ENCODE results near the gene TLR10.
A peak's percentile ranks its signal among the peaks of the same experiment; 100 is the strongest.
"Not testable (repeated sequence)": the region's sequence is repeated elsewhere in the genome, so short reads cannot be mapped to it uniquely, and the experiment has no call there.

TLR10 gene

DNA sequence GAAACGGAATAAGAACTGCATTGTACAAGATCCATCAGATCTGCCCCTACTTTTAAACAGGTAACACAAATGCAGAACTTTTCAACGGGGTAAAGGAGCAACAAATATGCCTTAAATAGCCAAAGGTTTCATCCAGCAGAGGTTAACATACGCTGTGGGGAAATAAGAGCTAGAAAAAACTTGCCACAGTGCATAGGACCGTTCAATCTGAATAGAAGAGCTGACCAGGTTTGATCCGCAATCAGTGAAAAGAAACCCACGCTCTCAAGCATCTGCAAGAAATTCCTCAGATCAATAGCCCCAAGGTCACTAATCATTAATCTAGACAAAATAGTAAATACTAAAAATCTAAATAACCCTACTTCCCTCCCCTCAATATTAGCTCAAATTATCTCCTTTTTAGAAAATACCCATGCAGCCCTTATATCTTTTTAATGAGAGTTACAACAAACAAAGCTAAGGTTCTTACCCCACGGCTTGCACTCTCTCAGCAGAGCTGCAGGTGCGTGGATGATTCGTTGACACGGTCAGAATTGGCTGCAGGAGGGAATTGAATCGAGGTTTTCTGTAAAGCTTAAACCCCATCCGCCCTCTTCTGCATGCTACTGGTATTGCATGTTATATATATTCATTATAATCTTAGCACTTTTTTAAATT, at the start of gene TLR10:
Gene TLR10, minus strand, starts transcription at position 539 of the 657 bp plus-strand sequence. CDS start 7,400 bp downstream, outside the sequence.
- DNase-seq, result peak; percentile 52

GRCh38 chr4:38832206-38832605, 49.4 kb upstream of the TLR10 start:
- DNase-seq, result no peak

DNA sequence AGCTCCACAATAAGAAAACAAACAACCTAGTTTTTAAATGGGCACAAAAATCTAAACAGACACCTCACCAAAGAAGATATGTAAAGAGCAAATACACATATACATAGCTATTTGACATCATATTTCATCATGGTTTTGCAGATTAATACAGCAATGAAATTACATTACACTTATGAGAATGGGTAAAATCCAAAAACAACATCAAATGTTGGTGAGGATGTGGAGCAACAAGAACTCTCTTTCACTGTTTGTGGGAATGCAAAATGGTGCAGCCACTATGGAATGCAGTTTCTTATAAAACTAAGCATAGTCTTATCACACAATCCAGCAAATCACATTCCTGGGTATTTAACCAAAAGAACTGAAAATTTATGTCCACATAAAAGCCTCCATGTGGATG, 48.9 kb upstream of the TLR10 start:
- no peak for DNase-seq

GRCh38 chr4:38829237-38829636, 46.4 kb upstream of the TLR10 start:
- DNase-seq, result no peak

- no peak for DNase-seq
Observed at GRCh38 chr4:38823766-38824165, 41.0 kb upstream of the TLR10 start.

DNA sequence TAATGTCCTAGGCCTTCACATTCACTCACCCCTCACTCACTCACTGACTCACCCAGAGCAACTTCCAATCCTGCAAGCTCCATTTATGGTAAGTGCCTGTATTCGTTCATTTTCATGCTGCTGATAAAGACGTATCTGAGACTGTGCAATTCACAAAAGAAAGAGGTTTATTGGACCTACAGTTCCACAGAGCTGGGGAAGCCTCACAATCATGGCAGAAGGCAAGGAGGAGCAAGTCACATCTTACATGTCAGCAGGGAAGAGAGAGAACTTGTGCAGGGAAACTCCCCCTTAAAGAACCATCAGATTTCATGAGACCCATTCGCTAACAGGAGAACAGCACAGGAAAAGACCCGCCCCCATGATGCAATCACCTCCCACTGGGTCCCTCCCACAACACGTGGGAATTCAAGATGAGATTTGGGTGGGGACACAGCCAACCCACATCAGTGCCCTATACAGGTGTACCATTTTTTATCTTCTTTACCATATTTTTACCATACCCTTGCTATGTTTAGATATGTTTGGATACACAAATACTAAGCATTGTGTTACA, 40.0 kb upstream of the TLR10 start:
- no peak for DNase-seq

DNA sequence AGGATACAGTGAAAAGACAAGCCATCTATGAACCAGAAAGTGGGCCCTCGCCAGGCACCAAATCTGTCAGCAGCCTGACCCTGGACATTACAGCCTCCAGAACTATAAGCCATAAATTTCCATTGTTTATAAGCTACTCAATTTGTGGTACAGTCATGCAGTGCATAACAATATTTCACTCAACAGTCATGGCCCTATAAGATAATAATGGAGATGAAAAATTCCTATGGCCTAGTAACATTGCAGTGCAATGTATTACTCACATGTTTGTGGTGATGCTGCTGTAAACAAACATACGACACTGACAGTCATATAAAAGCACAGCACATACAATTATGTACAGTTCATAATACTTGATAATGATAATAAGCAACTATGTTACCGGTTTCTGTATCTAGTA, 38.9 kb upstream of the TLR10 start:
- DNase-seq, result no peak

DNA sequence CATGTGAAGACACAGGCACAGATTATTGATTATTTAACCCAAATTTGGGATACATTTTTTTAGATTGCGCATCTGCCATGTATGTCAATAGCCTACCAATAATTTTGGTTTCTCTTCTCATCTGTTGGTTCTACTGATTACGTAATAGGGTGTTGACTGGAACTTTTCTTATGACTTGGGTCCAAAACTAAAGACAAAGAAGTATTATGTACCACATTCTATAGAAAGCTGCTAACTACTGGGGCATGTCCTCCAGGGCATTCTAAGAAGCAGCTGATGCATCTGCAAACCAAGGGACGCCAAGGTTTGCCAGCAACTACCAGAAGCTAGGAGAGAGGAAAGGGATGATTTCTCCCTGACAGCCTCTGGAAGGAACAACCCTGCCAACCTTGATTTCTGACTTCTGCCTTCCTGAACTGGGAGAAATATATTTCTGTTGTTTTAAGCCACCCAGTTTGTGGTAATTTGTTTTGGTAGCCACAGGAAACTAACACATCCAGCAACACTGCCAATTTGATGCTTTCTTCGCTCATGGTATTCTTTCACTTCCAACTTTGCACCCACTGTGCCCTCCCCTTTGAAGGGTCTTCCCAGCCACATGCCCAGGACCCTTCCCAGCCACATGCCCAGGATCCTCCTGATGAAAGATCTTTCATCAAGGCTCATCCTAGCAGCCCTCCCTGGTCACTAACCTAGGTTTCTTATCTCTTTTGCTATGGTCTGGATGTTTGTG, 37.7 kb upstream of the TLR10 start:
- no peak for DNase-seq

- no peak for DNase-seq
Observed at GRCh38 chr4:38819569-38819968, 36.8 kb upstream of the TLR10 start.

DNA sequence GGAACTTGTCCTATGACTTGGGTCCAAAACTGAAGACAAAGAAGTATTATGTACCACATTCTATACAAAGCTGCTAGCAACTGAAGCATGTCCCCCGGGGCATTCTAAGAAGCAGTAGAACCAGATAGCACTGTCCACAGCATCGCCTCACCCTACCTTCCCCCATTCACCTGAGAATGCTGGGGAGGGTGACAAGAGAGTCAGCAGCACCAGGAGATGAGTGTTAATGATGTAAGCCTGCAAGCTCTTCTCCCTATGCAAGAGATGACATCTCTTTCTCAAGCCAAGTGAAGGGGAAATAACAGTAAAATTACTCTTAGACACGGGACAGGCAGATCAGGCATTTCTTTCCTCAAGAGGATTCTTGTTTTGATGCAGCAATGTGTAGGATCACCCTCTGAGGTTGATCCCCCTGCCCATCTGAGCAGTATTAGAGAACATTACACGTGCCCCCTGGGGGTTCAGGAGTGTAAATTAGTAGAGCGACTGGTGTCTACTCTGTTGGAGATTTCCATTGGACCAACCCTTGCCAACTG, 35.7 kb upstream of the TLR10 start:
- no peak for DNase-seq

DNA sequence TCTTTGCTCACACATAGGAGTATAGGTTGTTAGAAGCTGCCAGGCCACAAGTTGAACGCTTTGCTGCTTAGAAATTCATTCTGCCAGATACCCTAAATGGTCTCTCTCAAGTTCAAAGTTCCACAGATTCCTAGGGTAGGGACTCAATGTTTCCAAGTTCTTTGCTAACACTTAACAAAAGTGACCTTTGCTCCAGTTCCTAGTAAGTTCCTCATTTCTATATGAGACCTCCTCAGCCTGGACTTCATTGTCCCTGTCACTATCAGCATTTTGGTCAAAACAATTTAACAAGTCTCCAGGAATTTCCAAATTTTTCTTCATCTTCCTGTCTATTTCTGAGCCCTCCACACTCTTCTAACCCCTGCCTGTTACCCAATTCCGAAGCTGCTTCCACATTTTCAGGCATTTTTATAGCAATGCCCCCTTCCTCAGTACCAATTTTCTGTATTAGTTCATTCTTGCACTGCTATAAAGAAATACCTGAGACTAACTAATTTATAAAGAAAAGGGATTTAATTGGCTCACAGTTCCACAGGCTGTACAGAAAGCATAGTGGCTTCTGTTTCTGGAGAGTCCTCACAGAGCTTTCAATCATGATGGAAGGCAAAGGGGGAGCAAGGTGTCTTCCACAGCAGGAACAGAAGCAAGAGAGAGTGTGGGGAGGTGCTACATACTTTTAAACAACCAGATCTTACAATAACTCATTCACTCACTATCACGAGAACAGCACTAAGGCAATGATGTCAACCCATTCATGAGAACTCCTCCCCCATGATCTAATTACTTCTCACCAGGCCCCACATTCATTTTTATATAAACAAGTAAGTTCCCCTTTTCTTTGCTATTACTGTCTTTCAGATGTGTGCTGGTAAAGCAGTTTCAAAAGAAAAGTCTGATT, 33.3 kb upstream of the TLR10 start:
- DNase-seq, result no peak

GRCh38 chr4:38814386-38814785, 31.6 kb upstream of the TLR10 start:
- no peak for DNase-seq

- no peak for DNase-seq
Observed at GRCh38 chr4:38811297-38811696, 28.5 kb upstream of the TLR10 start.

GRCh38 chr4:38807462-38807861, 24.7 kb upstream of the TLR10 start:
- DNase-seq, result not testable (repeated sequence)

DNA sequence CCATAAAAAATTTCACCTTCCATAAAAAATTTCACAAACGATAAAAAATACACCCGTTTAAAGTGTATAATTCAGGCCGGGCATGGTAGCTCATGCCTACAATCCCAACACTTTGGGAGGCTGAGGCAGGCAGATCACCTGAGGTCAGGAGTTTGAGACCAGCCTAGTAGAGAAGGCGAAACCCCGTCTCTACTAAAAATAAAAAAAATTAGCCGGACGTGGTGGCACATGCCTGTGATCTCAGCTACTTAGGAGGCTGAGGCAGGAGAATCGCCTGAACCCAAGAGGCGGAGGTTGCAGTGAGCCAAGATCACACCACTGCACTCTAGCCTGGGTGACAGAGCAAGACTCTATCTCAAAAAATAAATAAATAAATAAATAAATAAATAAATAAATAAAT, 23.5 kb upstream of the TLR10 start:
- DNase-seq, result not testable (repeated sequence)

- no peak for DNase-seq
Observed at GRCh38 chr4:38805530-38806145, 22.8 kb upstream of the TLR10 start.

- DNase-seq, result no peak
Observed at GRCh38 chr4:38804654-38805295, 22.0 kb upstream of the TLR10 start, which contains the start of gene TLR1. Gene TLR1, minus strand, starts transcription at chr4:38804791. Its CDS starts 5,960 bp downstream, at chr4:38798831.

DNA sequence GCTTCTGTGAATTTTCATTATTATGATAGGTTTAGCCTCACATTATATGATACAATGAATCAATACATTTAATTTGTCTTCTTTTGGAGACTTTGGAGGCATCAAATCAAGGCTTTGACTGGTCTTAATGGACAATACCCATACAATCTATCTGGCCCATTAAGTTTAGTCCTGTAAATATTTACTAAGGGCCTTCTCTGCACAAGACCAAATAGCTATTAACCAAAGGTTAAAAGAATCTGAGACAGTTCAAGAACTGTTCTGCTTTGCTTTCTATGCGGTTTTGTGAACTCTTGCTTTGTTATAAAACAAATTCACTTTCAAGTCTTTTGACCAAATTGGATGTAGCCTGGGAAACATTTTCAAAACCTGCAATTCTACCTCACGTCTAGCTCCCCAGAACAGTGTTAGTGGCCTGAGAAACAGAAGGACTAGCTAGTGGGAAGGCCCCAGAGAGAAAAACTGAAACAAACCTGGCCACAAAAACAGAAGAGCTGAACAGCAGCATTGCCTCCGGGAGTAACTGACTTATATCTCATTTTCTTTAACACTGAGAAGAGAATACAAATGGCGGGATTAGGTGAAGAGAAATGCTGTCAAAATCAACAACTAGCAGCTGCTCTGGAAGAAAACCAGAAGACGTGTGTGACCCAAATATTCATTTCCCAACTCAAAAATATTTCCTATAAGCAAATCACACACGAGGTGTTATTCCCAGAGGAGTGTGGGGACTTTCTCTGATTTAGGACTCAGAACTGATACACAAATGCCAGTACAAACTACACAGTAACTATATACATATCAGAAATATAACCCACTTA, 21.3 kb upstream of the TLR10 start:
- DNase-seq, result no peak

- no peak for DNase-seq
Observed at GRCh38 chr4:38802561-38803355, 20.0 kb upstream of the TLR10 start.

GRCh38 chr4:38800961-38801450, 18.2 kb upstream of the TLR10 start:
- no peak for DNase-seq
